HepG2 (cell line): ENCODE data around the gene ARHGEF16. TPM values are rescaled to one million over a fixed set of nuclear protein-coding genes. Genes with fewer than 3 reads are reported as not detected.

Experiments used
- ARNTL ChIP-seq: sonication (generic); formaldehyde crosslinking; IDR thresholded peaks from 2 replicates; pipeline ENCODE4 v1.4.0; 2020; ENCODE audit warnings: mild to moderate bottlenecking, missing genetic modification reagents
- CEBPG ChIP-seq: IDR thresholded peaks from 2 replicates; pipeline ENCODE4 v1.6.1; 2016
- EP300 ChIP-seq, 3 experiments: sonication (generic) in 1 of 3; formaldehyde crosslinking in 1 of 3; IDR thresholded peaks; 2 replicates each; pipeline versions ENCODE4 v1.5.1 to v1.6.1; 2011 to 2020; ENCODE audit warnings: low read depth in 2 of 3, low read length in 2 of 3, borderline replicate concordance in 1 of 3, improper control_type of control experiment in 1 of 3, mild to moderate bottlenecking in 1 of 3, missing genetic modification reagents in 1 of 3, moderate library complexity in 1 of 3
- GABPB1 ChIP-seq: IDR thresholded peaks from 2 replicates; pipeline ENCODE4 v1.6.1; 2016; ENCODE audit warnings: mild to moderate bottlenecking, missing genetic modification reagents, moderate library complexity, missing compliant biosample characterization
- JUNB ChIP-seq: sonication (generic); formaldehyde crosslinking; IDR thresholded peaks from 2 replicates; pipeline ENCODE4 v1.8.0; 2022; ENCODE audit warnings: missing genetic modification reagents, mild to moderate bottlenecking, borderline replicate concordance
- KDM6A ChIP-seq: IDR thresholded peaks from 2 replicates; pipeline ENCODE4 v1.6.1; 2016; ENCODE audit warnings: low read depth
- NCOA5 ChIP-seq: sonication (generic); formaldehyde crosslinking; IDR thresholded peaks from 2 replicates; pipeline ENCODE4 v1.4.0; 2020; ENCODE audit warnings: missing genetic modification reagents
- NFE2L1 ChIP-seq: sonication (generic); formaldehyde crosslinking; IDR thresholded peaks from 2 replicates; pipeline ENCODE4 v1.4.0; 2020; ENCODE audit warnings: missing genetic modification reagents, mild to moderate bottlenecking, borderline replicate concordance
- POLR2A ChIP-seq, 2 experiments: IDR thresholded peaks; 2 replicates each; pipeline ENCODE4 v1.6.1; 2011; ENCODE audit warnings: low read depth in 2 of 2, low read length in 2 of 2, mild to moderate bottlenecking in 1 of 2, moderate library complexity in 1 of 2; ENCODE audit not compliant: insufficient read depth in 1 of 2
- SMYD3 ChIP-seq: sonication (generic); formaldehyde crosslinking; IDR thresholded peaks from 2 replicates; pipeline ENCODE4 v1.8.1; 2023; ENCODE audit warnings: mild to moderate bottlenecking, missing genetic modification reagents
- STAT5B ChIP-seq: sonication (generic); formaldehyde crosslinking; IDR thresholded peaks from 2 replicates; pipeline ENCODE4 v1.4.0; 2020; ENCODE audit warnings: missing genetic modification reagents
- TAF15 ChIP-seq: fragments of 200-400 bp; formaldehyde crosslinking; IDR thresholded peaks from one replicate; pipeline ENCODE4 v1.6.1; 2018; ENCODE audit warnings: mild to moderate bottlenecking, low read depth, low read length; ENCODE audit not compliant: poor library complexity, severe bottlenecking
- TEAD3 ChIP-seq: optimal IDR thresholded peaks from 2 replicates; pipeline ENCODE3; 2016; ENCODE audit warnings: borderline replicate concordance
- ZFP1 ChIP-seq: IDR thresholded peaks from 2 replicates; pipeline ENCODE4 v1.6.1; 2016
- ZNF263 ChIP-seq: sonication (generic); formaldehyde crosslinking; IDR thresholded peaks from 2 replicates; pipeline ENCODE4 v1.4.0; 2020; ENCODE audit warnings: missing genetic modification reagents
- ZNF33B ChIP-seq: sonication (generic); formaldehyde crosslinking; IDR thresholded peaks from 2 replicates; pipeline ENCODE4 v1.5.1; 2020; ENCODE audit warnings: mild to moderate bottlenecking, missing genetic modification reagents
- polyA plus RNA-seq, 8 experiments: library from polyadenylated mRNA; depleted of rRNA in 3 of 8; stranded (reverse) in 7 of 8; unstranded in 1 of 8; fragments of >200 nt; fragmentation: Illumina TruSeq in 4 of 8; extraction: Trizol in 4 of 8; gene quantifications; 2 replicates each; pipeline versions ENCODE4 v1.2.1 to v1.2.3, GENCODE V29; 2011 to 2016; ENCODE audit warnings: low read depth in 4 of 8, missing spikeins in 1 of 8, mixed read lengths in 1 of 8; ENCODE audit not compliant: insufficient read depth in 1 of 8
- total RNA-seq, 5 experiments: library from RNA; depleted of rRNA; stranded (reverse); fragments of >200 nt; fragmentation: Illumina TruSeq; extraction: Trizol; gene quantifications; 2 replicates each; pipeline ENCODE4 v1.2.3, GENCODE V29; 2016; ENCODE audit warnings: low read depth in 1 of 5
- TF ChIP-seq, protein P1 (sequence below): sonication (generic); formaldehyde crosslinking; IDR thresholded peaks from 2 replicates; pipeline ENCODE4 v1.4.0; 2020; ENCODE audit warnings: missing genetic modification reagents, mild to moderate bottlenecking, borderline replicate concordance
- TF ChIP-seq, protein P2 (sequence below): sonication (generic); formaldehyde crosslinking; IDR thresholded peaks from 2 replicates; pipeline ENCODE4 v1.9.0; 2022; ENCODE audit warnings: missing genetic modification reagents, mild to moderate bottlenecking, borderline replicate concordance
- TF ChIP-seq, protein P3 (sequence below): sonication (generic); formaldehyde crosslinking; conservative IDR thresholded peaks from 2 replicates; pipeline ENCODE4 v1.8.0; 2022; ENCODE audit warnings: low read depth, missing genetic modification reagents
- TF ChIP-seq, protein P4 (sequence below): sonication (generic); formaldehyde crosslinking; IDR thresholded peaks from 2 replicates; pipeline ENCODE4 v1.4.0; 2020; ENCODE audit warnings: missing genetic modification reagents, borderline replicate concordance
- TF ChIP-seq, protein P5 (sequence below): IDR thresholded peaks from 2 replicates; pipeline ENCODE4 v1.6.1; 2016; ENCODE audit warnings: control low read depth
- TF ChIP-seq, protein P6 (sequence below): sonication (generic); formaldehyde crosslinking; IDR thresholded peaks from 2 replicates; pipeline ENCODE4 v1.8.0; 2022; ENCODE audit warnings: missing genetic modification reagents, mild to moderate bottlenecking, inconsistent platforms, borderline replicate concordance

Gene ARHGEF16
- total and polyA plus RNA-seq, 2 of the 13 experiments (the other 11 are each of a cell fraction or from before 2014, with no cell fraction given): 20.3 to 39.9 TPM

DNA sequence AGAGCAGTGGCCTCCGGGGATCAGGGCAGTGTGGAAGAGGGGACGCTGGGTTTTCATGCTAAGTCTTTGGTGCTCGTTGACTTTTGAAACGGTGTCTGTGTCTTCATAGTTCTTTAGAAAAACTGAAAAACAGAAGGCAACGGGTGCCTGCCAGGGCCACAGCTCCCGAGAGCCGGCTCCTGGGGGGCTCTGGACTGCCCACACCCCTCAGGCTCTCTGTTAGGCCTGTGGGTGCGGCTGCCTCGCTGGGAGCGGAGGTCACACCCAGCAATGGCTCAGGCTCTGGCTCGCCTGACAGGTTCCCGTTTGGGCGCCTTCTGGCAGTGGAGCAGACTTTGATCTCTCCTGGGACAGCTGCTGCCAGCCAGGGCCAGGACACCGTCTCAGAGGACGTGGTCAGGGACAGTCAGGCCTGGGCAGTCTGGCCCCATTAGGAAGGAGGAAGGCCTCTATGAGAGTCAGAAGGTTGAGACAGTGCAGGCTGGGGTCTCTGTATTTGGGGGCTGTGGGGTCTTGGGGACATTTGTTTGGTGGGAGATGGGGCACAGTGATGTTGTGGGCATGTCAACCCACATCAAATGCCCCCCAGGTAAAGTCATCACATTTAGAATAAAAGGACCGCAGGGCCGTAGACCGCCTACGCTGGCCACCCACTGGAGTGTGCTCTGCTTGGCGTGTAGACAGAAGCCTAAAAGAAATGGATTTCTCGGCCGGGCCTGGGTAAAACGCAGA lies 5.6 kb downstream of the ARHGEF16 start (continued):
- TF ChIP-seq NCOA5 (no peak), KDM6A (peak; percentile 51), CEBPG (CRISPR knock-in tag) (no peak), ARNTL (no peak), JUNB (CRISPR knock-in tag) (no peak), POLR2A (IDR thresholded peaks at IDR 0.05; ENCODE audit: insufficient read depth in 1 of 2, low read depth in 2 of 2, low read length in 2 of 2) (0 out of 4 replicates have a peak, but pooled peaks of 1 of the 2 experiments have one; percentile 53), GABPB1 (peak; percentile 17; the same call in 1 of the 2 replicates), ZNF33B (CRISPR knock-in tag) (no peak), STAT5B (CRISPR knock-in tag) (no peak), EP300 (IDR thresholded peaks at IDR 0.05; ENCODE audit: low read depth in 2 of 2, low read length in 2 of 2) (0 out of 4 replicates have a peak, but pooled peaks of 1 of the 2 experiments have one; percentile 17), EP300 (CRISPR knock-in tag; IDR thresholded peaks at IDR 0.05; ENCODE audit: borderline replicate concordance) (no peak), TEAD3 (CRISPR knock-in tag) (no peak), ZNF263 (CRISPR knock-in tag) (no peak), NFE2L1 (CRISPR knock-in tag) (no peak), TAF15 (no peak), SMYD3 (CRISPR knock-in tag) (no peak), ZFP1 (CRISPR knock-in tag) (no peak)
- TF ChIP-seq, protein P1, sequence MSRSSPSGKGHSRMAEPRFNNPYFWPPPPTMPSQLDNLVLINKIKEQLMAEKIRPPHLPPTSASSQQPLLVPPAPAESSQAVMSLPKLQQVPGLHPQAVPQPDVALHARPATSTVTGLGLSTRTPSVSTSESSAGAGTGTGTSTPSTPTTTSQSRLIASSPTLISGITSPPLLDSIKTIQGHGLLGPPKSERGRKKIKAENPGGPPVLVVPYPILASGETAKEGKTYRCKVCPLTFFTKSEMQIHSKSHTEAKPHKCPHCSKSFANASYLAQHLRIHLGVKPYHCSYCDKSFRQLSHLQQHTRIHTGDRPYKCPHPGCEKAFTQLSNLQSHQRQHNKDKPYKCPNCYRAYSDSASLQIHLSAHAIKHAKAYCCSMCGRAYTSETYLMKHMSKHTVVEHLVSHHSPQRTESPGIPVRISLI: no peak
- TF ChIP-seq, protein P2, sequence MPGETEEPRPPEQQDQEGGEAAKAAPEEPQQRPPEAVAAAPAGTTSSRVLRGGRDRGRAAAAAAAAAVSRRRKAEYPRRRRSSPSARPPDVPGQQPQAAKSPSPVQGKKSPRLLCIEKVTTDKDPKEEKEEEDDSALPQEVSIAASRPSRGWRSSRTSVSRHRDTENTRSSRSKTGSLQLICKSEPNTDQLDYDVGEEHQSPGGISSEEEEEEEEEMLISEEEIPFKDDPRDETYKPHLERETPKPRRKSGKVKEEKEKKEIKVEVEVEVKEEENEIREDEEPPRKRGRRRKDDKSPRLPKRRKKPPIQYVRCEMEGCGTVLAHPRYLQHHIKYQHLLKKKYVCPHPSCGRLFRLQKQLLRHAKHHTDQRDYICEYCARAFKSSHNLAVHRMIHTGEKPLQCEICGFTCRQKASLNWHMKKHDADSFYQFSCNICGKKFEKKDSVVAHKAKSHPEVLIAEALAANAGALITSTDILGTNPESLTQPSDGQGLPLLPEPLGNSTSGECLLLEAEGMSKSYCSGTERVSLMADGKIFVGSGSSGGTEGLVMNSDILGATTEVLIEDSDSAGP: no peak
- TF ChIP-seq, protein P3, sequence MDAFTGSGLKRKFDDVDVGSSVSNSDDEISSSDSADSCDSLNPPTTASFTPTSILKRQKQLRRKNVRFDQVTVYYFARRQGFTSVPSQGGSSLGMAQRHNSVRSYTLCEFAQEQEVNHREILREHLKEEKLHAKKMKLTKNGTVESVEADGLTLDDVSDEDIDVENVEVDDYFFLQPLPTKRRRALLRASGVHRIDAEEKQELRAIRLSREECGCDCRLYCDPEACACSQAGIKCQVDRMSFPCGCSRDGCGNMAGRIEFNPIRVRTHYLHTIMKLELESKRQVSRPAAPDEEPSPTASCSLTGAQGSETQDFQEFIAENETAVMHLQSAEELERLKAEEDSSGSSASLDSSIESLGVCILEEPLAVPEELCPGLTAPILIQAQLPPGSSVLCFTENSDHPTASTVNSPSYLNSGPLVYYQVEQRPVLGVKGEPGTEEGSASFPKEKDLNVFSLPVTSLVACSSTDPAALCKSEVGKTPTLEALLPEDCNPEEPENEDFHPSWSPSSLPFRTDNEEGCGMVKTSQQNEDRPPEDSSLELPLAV (CRISPR knock-in tag): no peak
- TF ChIP-seq, protein P4, sequence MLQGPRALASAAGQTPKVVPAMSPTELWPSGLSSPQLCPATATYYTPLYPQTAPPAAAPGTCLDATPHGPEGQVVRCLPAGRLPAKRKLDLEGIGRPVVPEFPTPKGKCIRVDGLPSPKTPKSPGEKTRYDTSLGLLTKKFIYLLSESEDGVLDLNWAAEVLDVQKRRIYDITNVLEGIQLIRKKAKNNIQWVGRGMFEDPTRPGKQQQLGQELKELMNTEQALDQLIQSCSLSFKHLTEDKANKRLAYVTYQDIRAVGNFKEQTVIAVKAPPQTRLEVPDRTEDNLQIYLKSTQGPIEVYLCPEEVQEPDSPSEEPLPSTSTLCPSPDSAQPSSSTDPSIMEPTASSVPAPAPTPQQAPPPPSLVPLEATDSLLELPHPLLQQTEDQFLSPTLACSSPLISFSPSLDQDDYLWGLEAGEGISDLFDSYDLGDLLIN (CRISPR knock-in tag): no peak; the same call in 1 of the 2 replicates
- TF ChIP-seq, protein P5, sequence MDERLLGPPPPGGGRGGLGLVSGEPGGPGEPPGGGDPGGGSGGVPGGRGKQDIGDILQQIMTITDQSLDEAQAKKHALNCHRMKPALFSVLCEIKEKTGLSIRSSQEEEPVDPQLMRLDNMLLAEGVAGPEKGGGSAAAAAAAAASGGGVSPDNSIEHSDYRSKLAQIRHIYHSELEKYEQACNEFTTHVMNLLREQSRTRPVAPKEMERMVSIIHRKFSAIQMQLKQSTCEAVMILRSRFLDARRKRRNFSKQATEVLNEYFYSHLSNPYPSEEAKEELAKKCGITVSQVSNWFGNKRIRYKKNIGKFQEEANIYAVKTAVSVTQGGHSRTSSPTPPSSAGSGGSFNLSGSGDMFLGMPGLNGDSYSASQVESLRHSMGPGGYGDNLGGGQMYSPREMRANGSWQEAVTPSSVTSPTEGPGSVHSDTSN (CRISPR knock-in tag): no peak
- TF ChIP-seq, protein P6, sequence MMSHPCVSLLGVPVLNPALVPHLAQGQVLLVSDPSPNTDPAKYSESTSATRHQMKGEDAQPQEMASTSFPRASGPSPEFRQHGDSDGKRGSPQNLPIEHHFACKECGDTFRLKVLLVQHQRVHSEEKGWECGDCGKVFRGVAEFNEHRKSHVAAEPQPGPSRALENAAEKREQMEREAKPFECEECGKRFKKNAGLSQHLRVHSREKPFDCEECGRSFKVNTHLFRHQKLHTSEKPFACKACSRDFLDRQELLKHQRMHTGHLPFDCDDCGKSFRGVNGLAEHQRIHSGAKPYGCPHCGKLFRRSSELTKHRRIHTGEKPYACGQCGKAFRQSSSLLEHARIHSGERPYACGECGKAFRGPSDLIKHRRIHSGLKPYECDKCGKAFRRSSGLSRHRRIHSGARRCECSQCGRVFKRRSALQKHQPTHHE (CRISPR knock-in tag): no peak
